Suprapubic skin (tissue), 4 donors: Measurements from ENCODE around the gene MYO15A. TPM values are rescaled to one million over a fixed set of nuclear protein-coding genes. Genes with fewer than 3 reads are reported as not detected.
A peak's percentile ranks its signal among the peaks of the same experiment; 100 is the strongest.

Source experiments
- DNase-seq, 2 donors: peaks; one replicate each; pipeline ENCODE4 v3.0.0-alpha.2; 2019; ENCODE audit warnings: low spot score in 2 of 2
- H3K27ac ChIP-seq: fragments of 200-600 bp; sonication (generic); one replicate; pipeline ENCODE4 v1.5.1; 2019
- H3K27me3 ChIP-seq: fragments of 200-600 bp; sonication (generic); one replicate; pipeline ENCODE4 v1.5.1; 2019
- H3K36me3 ChIP-seq: fragments of 200-600 bp; sonication (generic); one replicate; pipeline ENCODE4 v1.5.1; 2019
- H3K4me1 ChIP-seq: fragments of 200-600 bp; sonication (generic); one replicate; pipeline ENCODE4 v1.5.1; 2019
- H3K4me3 ChIP-seq: fragments of 200-600 bp; sonication (generic); one replicate; pipeline ENCODE4 v1.5.1; 2019; ENCODE audit warnings: mild to moderate bottlenecking
- H3K9me3 ChIP-seq: fragments of 200-600 bp; sonication (generic); one replicate; pipeline ENCODE4 v1.5.1; 2019
- EP300 ChIP-seq: sonication (generic); formaldehyde crosslinking; IDR thresholded peaks from one replicate; pipeline ENCODE4 v1.6.1; 2017; ENCODE audit warnings: antibody characterized with exemption
- POLR2A ChIP-seq, 2 donors: fragments of 450-650 bp; IDR thresholded peaks; one replicate each; pipeline ENCODE4 v1.6.1; 2017; ENCODE audit warnings: antibody characterized with exemption in 2 of 2, mild to moderate bottlenecking in 2 of 2, moderate library complexity in 2 of 2
- POLR2AphosphoS5 ChIP-seq, 3 donors: sonication (generic); formaldehyde crosslinking; IDR thresholded peaks; one replicate each; pipeline ENCODE4 v1.6.1; 2017; ENCODE audit warnings: antibody characterized with exemption in 3 of 3
- WGBS: methylation state at CpG from one replicate; pipeline ENCODE4 v1.1.5; 2018; 5-methylcytosine and 5-hydroxymethylcytosine counted together
- total RNA-seq, 4 donors: library from RNA; depleted of rRNA; stranded (reverse); fragments of >200 nt; gene quantifications; one replicate each; pipeline ENCODE4 v1.1.0, GENCODE V29; 2016
- TF ChIP-seq, protein P1 (sequence below), 2 donors: fragments of 200-600 bp in 1 of 2; fragments of 450-650 bp in 1 of 2; sonication (generic) in 1 of 2; IDR thresholded peaks; one replicate each; pipeline ENCODE4 v1.5.1; 2016 to 2019; ENCODE audit warnings: antibody characterized with exemption in 2 of 2, mild to moderate bottlenecking in 1 of 2, moderate library complexity in 1 of 2

The MYO15A gene
- total RNA-seq, 4 donors from 2014 or later: 0.23 to 0.49 (median 0.41) TPM

DNA sequence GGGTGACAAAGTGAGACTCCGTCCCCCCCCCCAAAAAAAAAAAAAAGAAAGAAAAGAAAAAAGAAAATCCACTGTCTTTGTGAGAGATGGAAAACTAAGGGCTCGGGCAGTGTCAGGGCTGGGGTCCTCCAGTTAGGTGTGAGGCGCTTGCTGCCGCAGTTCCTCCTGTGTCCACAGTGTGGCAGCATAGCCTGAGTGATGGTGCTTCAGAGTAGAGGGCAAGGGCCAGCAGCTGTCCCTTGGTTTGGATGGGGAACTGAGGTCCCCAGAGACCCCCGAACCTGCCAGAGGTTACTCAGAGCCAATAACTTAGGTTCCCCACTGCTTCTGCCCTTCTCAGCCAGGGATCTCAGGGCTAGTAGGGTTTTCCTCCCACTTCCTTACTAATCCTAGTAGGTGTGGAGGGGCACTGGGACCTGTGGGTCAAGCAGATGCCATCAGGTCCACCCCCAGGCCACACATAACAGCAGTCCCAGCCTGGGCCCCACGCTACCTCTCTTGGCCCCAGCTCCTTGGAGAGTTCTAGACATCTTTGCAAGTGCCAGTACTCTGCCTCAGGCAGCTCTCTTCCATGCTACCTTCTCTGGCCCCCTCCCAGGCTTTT lies 109.0 kb downstream of the MYO15A start:
- no peaks in the 10 kb centered on the region for H3K27me3 ChIP-seq
- TF ChIP-seq, protein P1, sequence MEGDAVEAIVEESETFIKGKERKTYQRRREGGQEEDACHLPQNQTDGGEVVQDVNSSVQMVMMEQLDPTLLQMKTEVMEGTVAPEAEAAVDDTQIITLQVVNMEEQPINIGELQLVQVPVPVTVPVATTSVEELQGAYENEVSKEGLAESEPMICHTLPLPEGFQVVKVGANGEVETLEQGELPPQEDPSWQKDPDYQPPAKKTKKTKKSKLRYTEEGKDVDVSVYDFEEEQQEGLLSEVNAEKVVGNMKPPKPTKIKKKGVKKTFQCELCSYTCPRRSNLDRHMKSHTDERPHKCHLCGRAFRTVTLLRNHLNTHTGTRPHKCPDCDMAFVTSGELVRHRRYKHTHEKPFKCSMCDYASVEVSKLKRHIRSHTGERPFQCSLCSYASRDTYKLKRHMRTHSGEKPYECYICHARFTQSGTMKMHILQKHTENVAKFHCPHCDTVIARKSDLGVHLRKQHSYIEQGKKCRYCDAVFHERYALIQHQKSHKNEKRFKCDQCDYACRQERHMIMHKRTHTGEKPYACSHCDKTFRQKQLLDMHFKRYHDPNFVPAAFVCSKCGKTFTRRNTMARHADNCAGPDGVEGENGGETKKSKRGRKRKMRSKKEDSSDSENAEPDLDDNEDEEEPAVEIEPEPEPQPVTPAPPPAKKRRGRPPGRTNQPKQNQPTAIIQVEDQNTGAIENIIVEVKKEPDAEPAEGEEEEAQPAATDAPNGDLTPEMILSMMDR (IDR thresholded peaks at IDR 0.05): peak; percentile 76 to 94
- TF ChIP-seq POLR2A (IDR thresholded peaks at IDR 0.05) (no peak), EP300 (no peak)
- peaks cover 5% of the 10 kb centered on the region for H3K4me1 ChIP-seq
- no peak for DNase-seq
- H3K4me3 ChIP-seq: no peak overlapping the region
- 15% methylated on average over 6 of the region's 6 CpGs for WGBS
- no peaks in the 10 kb centered on the region for H3K9me3 ChIP-seq
- no peaks in the 10 kb centered on the region for H3K36me3 ChIP-seq
- H3K27ac ChIP-seq: no peak overlapping the region

DNA sequence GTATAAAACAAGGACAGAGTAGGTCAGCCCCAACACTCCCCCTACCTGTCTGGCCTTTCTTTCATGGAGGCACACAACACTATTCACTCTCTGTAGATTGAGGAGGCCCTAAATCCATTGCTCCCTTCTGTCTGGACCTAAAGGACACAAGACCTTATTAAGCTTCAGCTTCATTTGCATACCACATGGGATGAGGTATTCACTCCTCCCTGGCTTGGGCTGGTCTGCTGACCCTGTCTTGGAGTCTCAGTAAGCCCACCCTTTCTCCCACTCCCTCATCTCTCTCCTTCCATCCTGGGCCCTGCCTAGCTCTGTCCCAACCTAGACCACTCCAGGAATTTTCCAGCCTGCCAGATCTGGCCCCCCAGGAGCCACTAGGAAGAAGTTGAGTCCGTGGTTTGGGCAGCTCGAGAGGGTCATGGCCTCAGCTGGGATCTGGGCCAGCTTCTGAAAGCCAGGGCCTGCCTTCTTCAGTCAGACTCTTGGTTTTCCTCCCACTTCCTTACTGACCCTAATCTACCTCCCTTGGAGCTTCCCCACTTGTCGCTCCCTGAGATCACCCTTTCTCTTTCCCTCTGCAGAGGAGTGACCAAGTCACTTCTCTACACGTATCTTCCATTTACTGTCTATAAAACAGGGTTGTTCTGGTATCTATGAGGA lies 110.3 kb downstream of the MYO15A start:
- H3K36me3 ChIP-seq: no peaks in the 10 kb centered on the region
- no peak overlapping the region for H3K27ac ChIP-seq
- H3K4me3 ChIP-seq: no peak overlapping the region
- peaks cover 5% of the 10 kb centered on the region for H3K4me1 ChIP-seq
- no peak for TF ChIP-seq POLR2AphosphoS5 (IDR thresholded peaks at IDR 0.05)
- TF ChIP-seq POLR2A (IDR thresholded peaks at IDR 0.05): no peak
- TF ChIP-seq, protein P1 (IDR thresholded peaks at IDR 0.05): no peak
- no peak for TF ChIP-seq EP300
- no peaks in the 10 kb centered on the region for H3K27me3 ChIP-seq
- no peaks in the 10 kb centered on the region for H3K9me3 ChIP-seq
- WGBS: 52% methylated on average over 4 of the region's 4 CpGs
- DNase-seq: no peak

DNA sequence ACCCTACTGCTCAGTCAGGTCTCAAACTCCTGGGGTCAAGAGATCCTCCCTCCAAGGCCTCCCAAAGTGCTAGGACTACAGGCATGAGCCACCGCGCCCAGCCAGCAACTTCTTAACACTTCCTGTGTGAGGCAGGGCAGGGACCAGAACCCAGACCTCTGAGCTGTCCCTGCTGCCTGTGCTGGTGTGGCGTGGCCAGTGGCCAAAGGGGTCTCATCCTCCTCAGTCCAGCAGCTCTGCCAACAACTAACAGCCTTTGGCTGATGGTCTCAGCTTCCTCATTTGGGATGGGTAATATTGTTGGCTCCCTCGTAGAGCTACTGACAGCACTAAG lies 115.5 kb downstream of the MYO15A start:
- Histone ChIP-seq H3K27ac (no peak overlapping the region), H3K4me1 (peaks cover 21% of the 10 kb centered on the region), H3K9me3 (no peaks in the 10 kb centered on the region), H3K4me3 (no peak overlapping the region), H3K36me3 (no peaks in the 10 kb centered on the region), H3K27me3 (no peaks in the 10 kb centered on the region)
- no peak for DNase-seq
- WGBS: 83% methylated on average over 3 of the region's 4 CpGs
- TF ChIP-seq, protein P1 (IDR thresholded peaks at IDR 0.05): no peak
- TF ChIP-seq POLR2A (IDR thresholded peaks at IDR 0.05) (no peak), POLR2AphosphoS5 (IDR thresholded peaks at IDR 0.05) (no peak), EP300 (no peak)

DNA sequence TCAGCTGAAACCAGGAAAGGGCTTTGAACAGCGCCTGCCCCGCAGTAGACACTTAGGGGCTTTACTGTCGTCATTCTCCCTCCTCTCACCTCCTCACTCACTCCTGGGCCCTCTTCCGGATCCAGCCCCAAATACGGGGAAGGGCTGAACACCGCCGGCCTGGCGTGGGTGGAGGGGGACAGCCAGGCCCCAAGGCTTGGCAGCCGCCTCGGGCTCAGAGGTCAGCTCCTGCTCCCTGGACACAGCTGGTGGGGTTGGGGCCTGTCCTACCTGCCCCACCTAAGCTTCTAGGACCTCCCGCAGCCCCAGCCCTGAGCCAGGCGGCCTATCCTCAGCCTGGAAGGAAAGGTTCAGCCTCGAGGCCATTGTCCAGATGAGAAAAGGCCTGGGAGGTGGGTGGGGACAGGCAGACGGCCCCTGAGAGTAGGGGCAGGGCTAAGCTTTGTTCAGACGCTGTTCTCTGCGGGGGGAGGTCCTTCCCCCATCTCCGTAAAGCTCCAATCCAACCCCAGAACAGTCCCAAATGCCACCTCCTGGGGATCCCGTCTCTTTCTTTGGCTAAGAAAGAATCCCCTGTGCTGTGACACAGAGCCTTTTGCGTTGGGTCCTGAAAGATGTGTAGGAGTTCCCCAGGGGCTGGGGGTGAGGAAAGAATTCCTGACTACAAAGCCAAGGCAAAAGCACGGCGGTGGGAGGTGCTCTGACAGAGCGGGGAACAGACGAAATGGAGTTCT lies 116.0 kb downstream of the MYO15A start:
- Histone ChIP-seq H3K27ac (no peak overlapping the region), H3K4me3 (peak overlapping the region; percentile 74), H3K4me1 (peaks cover 21% of the 10 kb centered on the region), H3K27me3 (no peaks in the 10 kb centered on the region), H3K9me3 (no peaks in the 10 kb centered on the region), H3K36me3 (no peaks in the 10 kb centered on the region)
- WGBS: 51% methylated on average over 22 of the region's 23 CpGs
- no peak for DNase-seq
- TF ChIP-seq POLR2AphosphoS5 (IDR thresholded peaks at IDR 0.05) (no peak), POLR2A (IDR thresholded peaks at IDR 0.05) (no peak), EP300 (no peak)
- TF ChIP-seq, protein P1 (IDR thresholded peaks at IDR 0.05): no peak

DNA sequence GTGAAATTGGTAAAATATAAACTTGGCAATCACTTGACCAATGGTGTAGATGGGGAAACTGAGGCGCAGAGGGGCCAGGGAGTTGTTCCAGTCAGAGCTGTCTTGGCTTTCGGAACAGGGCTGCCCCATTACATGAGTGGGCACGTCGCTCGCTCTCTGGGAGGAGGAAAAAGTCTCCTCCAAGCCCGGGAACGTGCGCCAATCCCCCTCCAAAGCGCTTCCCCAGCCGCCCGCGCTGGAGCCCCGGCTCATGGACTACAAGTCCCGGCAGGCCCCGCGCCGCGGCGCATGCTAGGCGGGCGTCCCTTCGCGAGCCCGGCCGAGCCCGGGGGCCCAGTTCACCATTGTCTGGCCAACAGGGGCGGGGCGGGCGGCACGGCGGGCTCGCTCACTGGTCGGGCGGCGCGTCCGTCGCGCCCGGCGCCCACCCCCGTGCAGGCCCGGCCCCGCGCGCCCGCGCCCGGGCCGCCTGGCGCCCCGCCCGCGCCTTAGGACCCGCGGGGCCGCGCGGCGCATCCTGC lies 116.6 kb downstream of the MYO15A start, which contains the start of gene LLGL1:
Gene LLGL1 (plus strand): TSS at position 515 of the 521 bp plus-strand sequence. CDS start 48 bp downstream, outside the sequence.
- no peaks in the 10 kb centered on the region for H3K27me3 ChIP-seq
- peak; percentile 97 for DNase-seq
- 2% methylated on average over 12 of the region's 60 CpGs for WGBS
- peak within 1 kb of the TSS; percentile 74 for H3K4me3 ChIP-seq
- no peak within 1 kb of the TSS for H3K27ac ChIP-seq
- TF ChIP-seq POLR2A (IDR thresholded peaks at IDR 0.05) (no peak), EP300 (no peak), POLR2AphosphoS5 (IDR thresholded peaks at IDR 0.05) (no peak)
- TF ChIP-seq, protein P1 (IDR thresholded peaks at IDR 0.05): no peak
- H3K9me3 ChIP-seq: no peaks in the 10 kb centered on the region
- H3K4me1 ChIP-seq: peaks cover 21% of the 10 kb centered on the region
- no peaks in the 10 kb centered on the region for H3K36me3 ChIP-seq
